ENCODE results near the gene KCNT1. TPM values are rescaled to one million over a fixed set of nuclear protein-coding genes. Genes with fewer than 3 reads are reported as not detected.

The KCNT1 gene
- total RNA-seq, 1 experiment from 2014 or later, result not detected

DNA sequence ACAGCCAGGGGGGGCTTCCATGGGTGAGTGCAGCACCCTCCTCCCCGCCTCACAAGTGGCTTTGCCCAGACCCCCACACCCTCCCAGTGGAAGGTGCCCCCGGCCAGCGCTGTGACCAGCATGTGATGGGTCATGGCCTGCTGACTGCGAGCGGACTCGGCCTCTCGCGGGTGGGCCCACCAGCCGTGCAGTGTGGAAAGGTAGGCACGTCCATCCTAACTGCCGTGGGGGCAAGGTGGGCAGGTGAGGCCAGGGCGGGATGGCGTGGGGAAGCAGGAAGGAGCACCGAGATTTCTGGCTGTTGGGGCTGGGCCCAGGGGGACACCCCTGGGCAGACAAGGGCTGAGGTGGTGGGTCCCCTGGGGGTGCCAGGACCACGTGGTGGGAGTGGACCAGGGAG lies 14.8 kb upstream of the KCNT1 start:
- Histone ChIP-seq H3K9me3 (ENCODE audit: low read depth, low read length, poor library complexity, severe bottlenecking) (no peaks in the 10 kb centered on the region), H3K27me3 (replicated peaks; ENCODE audit: insufficient read depth, low read depth, low read length, poor library complexity) (no peaks in the 10 kb centered on the region), H3K4me3 (ENCODE audit: low read depth, low read length, poor library complexity, severe bottlenecking) (no peak overlapping the region), H3K36me3 (ENCODE audit: insufficient read depth, low read length, poor library complexity, severe bottlenecking) (no peaks in the 10 kb centered on the region), H3K27ac (ENCODE audit: low read depth, low read length, poor library complexity, severe bottlenecking) (no peak overlapping the region), H3K4me1 (ENCODE audit: insufficient read depth, low read length, poor library complexity, severe bottlenecking) (no peaks in the 10 kb centered on the region)
- no peak for DNase-seq (ENCODE audit: low spot score)
- no peak for TF ChIP-seq EZH2 (IDR thresholded peaks at IDR 0.05; ENCODE audit: borderline replicate concordance, low read depth, low read length, poor library complexity, severe bottlenecking)
- TF ChIP-seq, protein P1, sequence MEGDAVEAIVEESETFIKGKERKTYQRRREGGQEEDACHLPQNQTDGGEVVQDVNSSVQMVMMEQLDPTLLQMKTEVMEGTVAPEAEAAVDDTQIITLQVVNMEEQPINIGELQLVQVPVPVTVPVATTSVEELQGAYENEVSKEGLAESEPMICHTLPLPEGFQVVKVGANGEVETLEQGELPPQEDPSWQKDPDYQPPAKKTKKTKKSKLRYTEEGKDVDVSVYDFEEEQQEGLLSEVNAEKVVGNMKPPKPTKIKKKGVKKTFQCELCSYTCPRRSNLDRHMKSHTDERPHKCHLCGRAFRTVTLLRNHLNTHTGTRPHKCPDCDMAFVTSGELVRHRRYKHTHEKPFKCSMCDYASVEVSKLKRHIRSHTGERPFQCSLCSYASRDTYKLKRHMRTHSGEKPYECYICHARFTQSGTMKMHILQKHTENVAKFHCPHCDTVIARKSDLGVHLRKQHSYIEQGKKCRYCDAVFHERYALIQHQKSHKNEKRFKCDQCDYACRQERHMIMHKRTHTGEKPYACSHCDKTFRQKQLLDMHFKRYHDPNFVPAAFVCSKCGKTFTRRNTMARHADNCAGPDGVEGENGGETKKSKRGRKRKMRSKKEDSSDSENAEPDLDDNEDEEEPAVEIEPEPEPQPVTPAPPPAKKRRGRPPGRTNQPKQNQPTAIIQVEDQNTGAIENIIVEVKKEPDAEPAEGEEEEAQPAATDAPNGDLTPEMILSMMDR (conservative IDR thresholded peaks at IDR 0.05; ENCODE audit: low read depth, low read length), result no peak
- POLR2A ChIA-PET (ENCODE audit: low non-redundant PET), result no interaction called here
- BruUV-seq (replicated peaks), result no TSS peak
- intact Hi-C loops (cut with micrococcal nuclease; ENCODE audit: unreplicated experiment), result no loop called here
- CTCF ChIA-PET, result no interaction called here

DNA sequence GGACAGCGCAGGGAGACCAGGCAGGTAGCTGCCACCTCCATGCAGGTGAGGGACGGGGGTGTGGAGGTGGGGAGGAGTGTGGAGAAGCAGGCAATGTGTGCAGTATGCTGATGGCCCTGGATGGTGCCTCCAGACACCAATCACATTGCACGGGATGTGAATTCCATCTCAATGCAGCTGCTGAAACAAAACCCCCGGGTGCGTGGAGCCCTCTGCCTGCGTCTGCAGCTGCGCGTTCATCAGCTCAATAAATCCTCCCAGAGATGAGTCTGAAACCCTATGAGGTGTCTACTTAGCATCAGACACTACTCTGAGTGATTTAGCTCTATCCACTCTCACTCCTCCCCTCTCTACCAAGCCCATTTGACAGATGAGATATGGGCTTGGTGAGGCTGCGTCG lies 13.0 kb upstream of the KCNT1 start:
- ChIA-PET CTCF (no interaction called here), POLR2A (ENCODE audit: low non-redundant PET) (no interaction called here)
- BruUV-seq (replicated peaks), result no TSS peak
- H3K9me3 ChIP-seq (ENCODE audit: low read depth, low read length, poor library complexity, severe bottlenecking), result no peaks in the 10 kb centered on the region
- H3K27me3 ChIP-seq (replicated peaks; ENCODE audit: insufficient read depth, low read depth, low read length, poor library complexity), result no peaks in the 10 kb centered on the region
- TF ChIP-seq, protein P1 (conservative IDR thresholded peaks at IDR 0.05; ENCODE audit: low read depth, low read length), result no peak
- TF ChIP-seq EZH2 (IDR thresholded peaks at IDR 0.05; ENCODE audit: borderline replicate concordance, low read depth, low read length, poor library complexity, severe bottlenecking), result no peak
- intact Hi-C loops (cut with micrococcal nuclease; ENCODE audit: unreplicated experiment), result no loop called here
- no peak overlapping the region for H3K4me3 ChIP-seq (ENCODE audit: low read depth, low read length, poor library complexity, severe bottlenecking)
- no peak overlapping the region for H3K27ac ChIP-seq (ENCODE audit: low read depth, low read length, poor library complexity, severe bottlenecking)
- no peaks in the 10 kb centered on the region for H3K36me3 ChIP-seq (ENCODE audit: insufficient read depth, low read length, poor library complexity, severe bottlenecking)
- peaks cover 4% of the 10 kb centered on the region for H3K4me1 ChIP-seq (ENCODE audit: insufficient read depth, low read length, poor library complexity, severe bottlenecking)
- DNase-seq (ENCODE audit: low spot score), result no peak

DNA sequence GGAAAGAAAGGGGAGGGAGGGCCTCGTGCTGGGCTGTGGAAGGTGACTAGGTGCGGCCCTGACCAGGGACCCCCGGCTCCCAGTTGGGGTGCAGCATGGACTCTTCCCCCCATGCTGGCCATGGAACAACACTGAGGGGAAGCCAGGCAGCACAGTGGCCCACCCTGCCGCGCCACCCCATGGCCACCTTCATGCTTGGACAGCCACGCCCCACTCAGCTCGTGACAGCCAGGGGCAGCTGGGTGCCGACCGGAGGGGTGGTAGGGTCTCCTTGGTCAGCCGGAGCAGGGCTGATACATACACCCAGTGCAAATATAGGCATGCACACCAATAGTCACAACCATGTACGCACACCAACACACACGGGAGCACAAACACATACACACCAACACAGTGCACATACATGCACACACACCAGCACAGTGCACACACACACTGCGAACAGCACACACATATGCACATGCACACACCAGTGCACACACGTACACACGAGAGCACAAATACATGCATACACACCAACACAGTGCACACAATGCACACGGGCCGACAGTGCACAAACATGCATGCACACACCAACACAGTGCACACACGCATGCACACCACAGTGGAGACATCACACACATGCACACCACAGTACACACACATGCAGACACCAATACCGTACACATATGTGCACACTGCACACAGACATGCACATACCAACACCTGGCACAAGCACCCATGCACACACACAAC lies 11.0 kb upstream of the KCNT1 start:
- TF ChIP-seq EZH2 (IDR thresholded peaks at IDR 0.05; ENCODE audit: borderline replicate concordance, low read depth, low read length, poor library complexity, severe bottlenecking), result no peak
- TF ChIP-seq, protein P1 (conservative IDR thresholded peaks at IDR 0.05; ENCODE audit: low read depth, low read length), result no peak
- intact Hi-C loops (cut with micrococcal nuclease; ENCODE audit: unreplicated experiment), result no loop called here
- CTCF ChIA-PET, result no interaction called here

More for the DNA sequence above, 11.0 kb upstream of the KCNT1 start:
- BruUV-seq (replicated peaks), result no TSS peak
- Histone ChIP-seq H3K9me3 (ENCODE audit: low read depth, low read length, poor library complexity, severe bottlenecking) (no peaks in the 10 kb centered on the region), H3K27ac (ENCODE audit: low read depth, low read length, poor library complexity, severe bottlenecking) (no peak overlapping the region), H3K27me3 (replicated peaks; ENCODE audit: insufficient read depth, low read depth, low read length, poor library complexity) (no peaks in the 10 kb centered on the region), H3K36me3 (ENCODE audit: insufficient read depth, low read length, poor library complexity, severe bottlenecking) (no peaks in the 10 kb centered on the region), H3K4me1 (ENCODE audit: insufficient read depth, low read length, poor library complexity, severe bottlenecking) (peaks cover 4% of the 10 kb centered on the region), H3K4me3 (ENCODE audit: low read depth, low read length, poor library complexity, severe bottlenecking) (no peak overlapping the region)
- POLR2A ChIA-PET (ENCODE audit: low non-redundant PET), result no interaction called here
- DNase-seq (ENCODE audit: low spot score), result no peak
